A549 (cell line): Measurements from ENCODE around the gene QKI.

ENCODE experiments used
- CBX2 ChIP-seq: fragments of 200-600 bp; sonication (generic); IDR thresholded peaks from 2 replicates; pipeline ENCODE4 v1.6.1; 2016; ENCODE audit warnings: low read depth, mild to moderate bottlenecking, borderline replicate concordance
- CTCF ChIP-seq: fragments of >200 bp; sonication (Bioruptor Twin); formaldehyde crosslinking; IDR thresholded peaks from 3 replicates; pipeline ENCODE4 v1.5.1; 2016
- EHF ChIP-seq: fragments of 250-450 bp; sonication (Bioruptor Pico); IDR thresholded peaks from 2 replicates; pipeline ENCODE4 v1.5.0; 2020; ENCODE audit warnings: mild to moderate bottlenecking
- EP300 ChIP-seq, 2 experiments: fragments of >200 bp; sonication (Bioruptor Twin); formaldehyde crosslinking; IDR thresholded peaks; 2 replicates in 1 of 2; 3 replicates in 1 of 2; pipeline ENCODE4 v1.6.1; 2016 to 2017
- POLR2A ChIP-seq: IDR thresholded peaks from 2 replicates; pipeline ENCODE4 v1.6.1; 2012; ENCODE audit warnings: mild to moderate bottlenecking, low read length
- RAD21 ChIP-seq, 2 experiments: fragments of >200 bp in 1 of 2; sonication (Bioruptor Twin) in 1 of 2; formaldehyde crosslinking in 1 of 2; IDR thresholded peaks in 1 of 2; conservative IDR thresholded peaks in 1 of 2; 2 replicates in 1 of 2; 3 replicates in 1 of 2; pipeline ENCODE4 v1.6.1; 2012 to 2018; ENCODE audit warnings: inconsistent platforms in 1 of 2
- TP53 ChIP-seq: fragments of 250-450 bp; sonication (Bioruptor Pico); IDR thresholded peaks from 2 replicates; pipeline ENCODE4 v1.5.0; 2021; ENCODE audit warnings: mild to moderate bottlenecking, moderate library complexity

DNA sequence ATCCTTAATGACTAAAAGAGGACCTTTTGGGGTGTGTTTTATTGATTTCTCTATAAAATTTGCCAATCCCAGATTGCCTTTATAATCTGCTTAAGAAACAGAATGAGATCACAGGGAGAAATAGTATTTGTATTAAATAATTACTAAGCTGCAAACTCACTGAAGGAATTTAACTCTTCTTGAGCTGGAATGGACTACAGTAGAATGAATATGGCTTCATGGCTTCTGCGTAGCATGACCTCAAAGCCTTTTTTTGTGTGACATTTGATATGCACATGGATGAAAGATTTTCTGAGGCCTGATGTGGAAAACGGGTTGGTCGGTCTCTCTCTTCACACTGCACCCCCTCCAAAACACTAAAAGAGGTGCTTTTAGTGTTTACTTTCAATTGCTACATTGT is 115.9 kb downstream of the QKI start:
- no peak for TF ChIP-seq CTCF
- TF ChIP-seq RAD21 (conservative IDR thresholded peaks at IDR 0.05 in 1 of 2, IDR thresholded peaks at IDR 0.05 in 1 of 2): no peak
- no peak for TF ChIP-seq EP300 (IDR thresholded peaks at IDR 0.05)
- no peak for TF ChIP-seq POLR2A
- no peak for TF ChIP-seq CBX2
- TF ChIP-seq TP53 (CRISPR knock-in tag): no peak
- no peak for TF ChIP-seq EHF (CRISPR knock-in tag)
